GM06990 (cell line): ENCODE results near the gene RCC1.
A peak's percentile ranks its signal among the peaks of the same experiment; 100 is the strongest.

Experiments
- DNase-seq: peaks from one replicate; pipeline ENCODE4 v3.0.0-alpha.2; 2011; ENCODE audit not compliant: insufficient read length; ENCODE audit errors: extremely low read depth
- H3K27me3 ChIP-seq: replicated peaks from 2 replicates; pipeline ENCODE4 v1.6.0; 2011; ENCODE audit warnings: low read length; ENCODE audit not compliant: control insufficient read depth, insufficient read depth
- H3K36me3 ChIP-seq: 2 replicates; pipeline ENCODE4 v1.5.1; 2011; ENCODE audit warnings: low read length; ENCODE audit not compliant: control insufficient read depth, insufficient read depth
- H3K4me3 ChIP-seq: replicated peaks from 2 replicates; pipeline ENCODE4 v1.5.1; 2011; ENCODE audit warnings: low read depth, mild to moderate bottlenecking, control low read depth, low read length
- CTCF ChIP-seq: IDR thresholded peaks from 2 replicates; pipeline ENCODE4 v1.5.1; 2011; ENCODE audit warnings: low read length, control low read depth, mild to moderate bottlenecking, inconsistent platforms; ENCODE audit not compliant: insufficient read depth, poor library complexity, severe bottlenecking

RCC1 gene

DNA sequence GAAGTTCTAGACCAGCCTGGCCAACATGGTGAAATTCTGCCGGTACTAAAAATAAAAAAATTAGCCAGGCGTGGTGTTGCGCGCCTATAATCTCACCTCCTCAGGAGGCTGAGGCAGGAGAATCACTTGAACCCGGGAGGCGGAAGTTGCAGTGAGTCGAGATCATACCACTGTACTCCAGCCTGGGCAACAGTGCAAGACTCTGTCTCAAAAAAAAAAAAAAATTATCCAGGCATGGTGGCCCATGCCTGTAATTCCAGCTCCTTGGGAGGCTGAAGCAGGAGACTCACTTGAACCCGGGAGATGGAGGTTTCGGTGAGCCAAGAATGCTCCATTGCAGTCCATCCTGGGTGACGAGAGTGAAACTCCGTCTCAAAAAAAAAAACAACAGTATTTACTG lies 67.7 kb downstream of the RCC1 start:
- TF ChIP-seq CTCF, result no peak
- peaks cover 14% of the 10 kb centered on the region for H3K36me3 ChIP-seq
- no peak overlapping the region for H3K4me3 ChIP-seq
- no peaks in the 10 kb centered on the region for H3K27me3 ChIP-seq
- no peak for DNase-seq

DNA sequence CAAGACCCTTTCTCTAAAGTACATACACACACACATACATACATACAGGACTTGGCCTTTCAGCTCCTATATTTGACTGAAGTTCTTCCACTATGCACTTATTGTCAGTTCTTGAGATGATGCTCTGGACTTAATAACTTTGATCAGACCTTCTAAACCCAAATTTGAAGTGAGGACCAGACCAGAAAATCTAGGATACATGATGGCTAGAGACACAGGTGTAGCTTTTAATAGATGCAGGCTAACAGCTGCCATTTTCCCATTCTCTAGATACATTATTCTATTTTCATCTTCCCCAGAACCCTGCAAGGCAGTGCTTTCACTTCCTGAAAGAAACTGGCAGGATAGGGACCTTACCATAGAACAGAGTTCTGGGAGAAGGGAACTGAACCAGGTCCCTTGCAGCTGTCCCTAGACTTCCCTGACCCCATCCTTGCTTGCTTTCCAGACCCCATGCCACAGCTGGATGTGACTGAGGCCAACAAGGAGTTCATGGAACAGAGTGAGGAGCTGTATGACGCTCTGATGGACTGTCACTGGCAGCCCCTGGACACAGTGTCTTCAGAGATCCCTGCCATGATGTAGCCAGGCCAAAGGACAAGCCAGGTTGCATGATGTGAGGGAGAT lies 71.3 kb downstream of the RCC1 start:
- Histone ChIP-seq H3K36me3 (peaks cover 19% of the 10 kb centered on the region), H3K27me3 (no peaks in the 10 kb centered on the region), H3K4me3 (no peak overlapping the region)
- TF ChIP-seq CTCF, result no peak
- DNase-seq, result no peak

GRCh38 chr1:28577738-28578536 lies 72.1 kb downstream of the RCC1 start:
- H3K36me3 ChIP-seq, result peaks cover 19% of the 10 kb centered on the region
- H3K4me3 ChIP-seq, result no peak overlapping the region
- no peak for DNase-seq
- H3K27me3 ChIP-seq, result no peaks in the 10 kb centered on the region
- no peak for TF ChIP-seq CTCF

GRCh38 chr1:28578696-28579218 lies 72.9 kb downstream of the RCC1 start:
- H3K4me3 ChIP-seq, result peak overlapping the region; percentile 70
- no peak for TF ChIP-seq CTCF
- H3K36me3 ChIP-seq, result peaks cover 17% of the 10 kb centered on the region
- DNase-seq, result no peak
- H3K27me3 ChIP-seq, result no peaks in the 10 kb centered on the region

DNA sequence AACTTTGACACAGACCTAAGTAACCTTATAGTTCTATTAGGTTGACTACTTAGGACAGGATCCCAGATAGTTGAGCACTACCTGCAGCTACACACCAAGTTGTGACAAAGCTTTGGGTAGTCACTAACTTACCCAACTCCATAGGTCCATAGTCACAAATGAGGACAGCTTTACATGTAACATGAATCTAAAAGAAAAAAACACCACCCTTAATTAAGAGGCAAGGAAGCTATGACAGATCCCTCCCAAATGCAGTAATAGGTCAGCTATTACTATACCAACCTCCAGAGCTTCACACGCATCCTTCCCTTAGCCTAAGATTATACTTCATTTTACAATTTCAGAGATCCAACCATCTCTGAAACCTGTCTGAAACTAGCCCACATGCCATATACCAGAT lies 73.6 kb downstream of the RCC1 start:
- Histone ChIP-seq H3K27me3 (no peaks in the 10 kb centered on the region), H3K36me3 (peaks cover 17% of the 10 kb centered on the region), H3K4me3 (peak overlapping the region; percentile 70)
- DNase-seq, result no peak
- TF ChIP-seq CTCF, result no peak
